ENCODE measurements around the gene CPA4. TPM values are rescaled to one million over a fixed set of nuclear protein-coding genes. Genes with fewer than 3 reads are reported as not detected.
"Not testable (repeated sequence)": the region's sequence is repeated elsewhere in the genome, so short reads cannot be mapped to it uniquely, and the experiment has no call there.

Gene CPA4, protein sequence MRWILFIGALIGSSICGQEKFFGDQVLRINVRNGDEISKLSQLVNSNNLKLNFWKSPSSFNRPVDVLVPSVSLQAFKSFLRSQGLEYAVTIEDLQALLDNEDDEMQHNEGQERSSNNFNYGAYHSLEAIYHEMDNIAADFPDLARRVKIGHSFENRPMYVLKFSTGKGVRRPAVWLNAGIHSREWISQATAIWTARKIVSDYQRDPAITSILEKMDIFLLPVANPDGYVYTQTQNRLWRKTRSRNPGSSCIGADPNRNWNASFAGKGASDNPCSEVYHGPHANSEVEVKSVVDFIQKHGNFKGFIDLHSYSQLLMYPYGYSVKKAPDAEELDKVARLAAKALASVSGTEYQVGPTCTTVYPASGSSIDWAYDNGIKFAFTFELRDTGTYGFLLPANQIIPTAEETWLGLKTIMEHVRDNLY
- 85.6 and 98.8 TPM in 2 replicates for total RNA-seq (2014; rRNA removed; shearing (Covaris generic))

GRCh38 chr7:130292682-130293257 lies at the start of gene CPA4:
CPA4 (plus strand) TSS chr7:130293161; CDS start chr7:130293181, 20 bp downstream.
- DNase-seq (ENCODE audit: low read depth) = peak; percentile 99

- peak; percentile 16 for DNase-seq (ENCODE audit: low read depth)
These were observed 49.5 kb upstream of the CPA4 start for GRCh38 chr7:130243486-130243885.

- not testable (repeated sequence) for DNase-seq (ENCODE audit: low read depth)
These were observed 46.5 kb upstream of the CPA4 start for GRCh38 chr7:130246491-130246890.

GRCh38 chr7:130248842-130249241 lies 44.1 kb upstream of the CPA4 start:
- not testable (repeated sequence) for DNase-seq (ENCODE audit: low read depth)

GRCh38 chr7:130249626-130250025 lies 43.3 kb upstream of the CPA4 start:
- not testable (repeated sequence) for DNase-seq (ENCODE audit: low read depth)

DNA sequence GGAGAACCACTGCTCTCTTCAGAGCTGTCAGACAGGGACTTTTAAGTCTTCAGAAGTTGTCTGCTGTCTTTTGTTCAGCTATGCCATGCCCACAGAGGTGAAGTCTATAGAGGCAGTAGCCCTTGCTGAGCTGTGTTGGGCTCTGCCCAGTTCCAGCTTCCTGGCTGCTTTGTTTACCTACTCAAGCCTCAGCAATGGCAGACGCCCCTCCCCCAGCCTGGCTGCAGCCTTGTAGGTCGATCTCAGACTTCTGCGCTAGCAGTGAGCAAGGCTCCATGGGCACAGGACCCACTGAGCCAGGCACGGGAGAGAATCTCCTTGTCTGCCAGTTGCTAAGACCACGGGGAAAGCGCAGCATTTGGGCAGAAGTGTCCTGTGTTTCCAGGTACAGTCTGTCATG lies 38.4 kb upstream of the CPA4 start:
- DNase-seq (ENCODE audit: low read depth) = no peak

DNA sequence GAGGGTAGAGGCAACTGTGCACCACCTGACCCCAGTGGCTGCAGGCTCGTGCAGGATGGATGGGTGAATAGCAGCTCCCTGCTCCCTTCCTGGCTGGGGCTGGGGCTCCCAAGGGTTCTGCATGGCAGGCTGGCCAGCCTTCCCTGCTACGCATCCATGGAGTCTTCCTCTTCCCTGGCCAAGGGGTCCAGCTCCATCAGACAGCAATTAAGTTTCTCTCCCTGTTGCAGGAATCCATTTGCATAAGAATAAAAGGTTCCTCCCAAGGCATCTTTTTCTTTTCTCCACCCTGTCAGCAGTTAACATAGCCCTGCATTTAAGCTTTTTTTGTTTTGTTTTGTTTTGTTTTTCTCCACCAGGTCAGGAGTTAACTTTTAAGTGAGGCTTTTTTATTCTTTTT lies 36.3 kb upstream of the CPA4 start:
- DNase-seq (ENCODE audit: low read depth) = no peak

GRCh38 chr7:130258494-130259078 lies 34.4 kb upstream of the CPA4 start:
- DNase-seq (ENCODE audit: low read depth) = no peak

- DNase-seq (ENCODE audit: low read depth) = no peak
These were observed 30.5 kb upstream of the CPA4 start for GRCh38 chr7:130262448-130262847.

GRCh38 chr7:130263130-130263529 lies 29.8 kb upstream of the CPA4 start:
- no peak for DNase-seq (ENCODE audit: low read depth)

GRCh38 chr7:130266258-130266960 lies 26.6 kb upstream of the CPA4 start, which contains the start of gene CPA2:
CPA2 (plus strand) TSS chr7:130266863; CDS start chr7:130266882, 19 bp downstream.
- no peak for DNase-seq (ENCODE audit: low read depth)

DNA sequence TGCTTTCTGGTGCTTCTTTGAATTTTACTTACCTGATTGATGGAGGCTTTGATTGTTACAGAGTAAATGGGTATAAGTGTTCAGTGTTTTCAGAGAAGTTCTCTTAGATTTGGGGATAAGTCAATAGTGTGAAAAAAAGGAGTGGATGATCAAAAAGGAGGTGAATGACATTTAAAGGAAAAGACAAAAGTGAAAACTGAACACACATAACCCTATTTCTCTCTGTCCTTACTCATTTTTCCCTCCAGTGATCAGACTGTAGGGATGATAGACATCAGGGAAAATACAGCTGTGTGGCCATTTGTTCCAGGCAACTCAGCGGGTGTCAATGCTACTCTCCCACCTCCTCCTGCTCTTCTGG lies 26.0 kb upstream of the CPA4 start:
- no peak for DNase-seq (ENCODE audit: low read depth)

- DNase-seq (ENCODE audit: low read depth) = no peak
These were observed 24.3 kb upstream of the CPA4 start for GRCh38 chr7:130268463-130269317.

DNA sequence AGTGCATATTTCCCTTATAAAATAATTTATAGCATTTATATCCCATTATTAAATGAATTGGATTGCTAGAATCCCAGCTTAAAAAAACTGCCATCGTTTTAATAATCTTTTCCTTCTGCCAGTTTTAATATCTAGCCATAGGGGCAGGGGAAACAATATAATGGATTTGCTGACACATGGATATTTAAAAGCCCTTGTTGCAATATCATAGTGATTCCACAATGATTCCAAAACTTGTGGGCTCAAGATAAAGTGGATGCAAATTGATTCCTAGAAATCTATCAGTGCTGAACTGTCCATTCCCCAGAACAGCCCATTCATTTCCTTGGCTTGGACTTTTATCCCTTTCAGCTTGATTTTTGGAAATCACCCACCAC lies 23.7 kb upstream of the CPA4 start:
- no peak for DNase-seq (ENCODE audit: low read depth)

DNA sequence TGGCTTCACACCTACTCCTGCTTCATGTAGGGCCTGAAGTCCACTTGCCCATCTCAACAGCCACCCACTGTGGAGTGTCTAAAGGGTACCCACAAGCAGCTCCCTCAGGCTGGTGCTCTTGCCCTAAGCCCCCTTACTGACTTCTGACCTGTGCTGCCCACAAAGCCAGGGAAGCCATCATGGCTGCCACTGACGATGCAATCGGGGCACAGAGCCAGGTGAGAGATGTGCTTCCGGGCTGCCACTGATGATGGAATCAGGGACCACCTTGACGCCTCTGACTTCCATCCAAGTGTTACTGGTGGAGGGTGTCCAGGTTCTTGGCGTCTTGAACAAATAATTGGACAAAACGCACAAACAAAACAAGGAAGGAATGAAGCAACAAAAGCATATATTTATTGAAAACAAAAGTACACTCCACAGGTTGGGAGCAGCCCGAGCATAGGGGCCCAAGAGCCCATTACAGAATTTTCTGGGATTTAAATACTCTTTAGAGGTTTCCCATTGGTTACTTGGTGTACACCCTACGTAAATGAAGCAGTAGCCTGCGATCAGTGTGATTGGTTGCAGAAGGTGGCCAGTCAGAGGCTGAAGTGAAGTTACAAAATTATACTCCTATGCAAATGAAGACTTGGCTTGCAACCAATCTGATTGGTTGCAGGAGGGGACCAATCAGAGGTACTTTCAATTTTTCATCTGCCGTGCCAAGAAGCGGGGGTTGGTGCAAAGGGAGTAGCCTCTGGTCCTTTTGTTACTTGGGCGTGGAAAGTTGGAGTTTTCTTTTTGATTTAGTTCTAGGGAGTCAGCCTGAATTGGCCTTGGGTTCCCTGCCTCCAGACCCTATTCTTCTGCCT lies 21.8 kb upstream of the CPA4 start:
- no peak for DNase-seq (ENCODE audit: low read depth)

GRCh38 chr7:130272381-130273080 lies 20.4 kb upstream of the CPA4 start:
- no peak for DNase-seq (ENCODE audit: low read depth)

DNA sequence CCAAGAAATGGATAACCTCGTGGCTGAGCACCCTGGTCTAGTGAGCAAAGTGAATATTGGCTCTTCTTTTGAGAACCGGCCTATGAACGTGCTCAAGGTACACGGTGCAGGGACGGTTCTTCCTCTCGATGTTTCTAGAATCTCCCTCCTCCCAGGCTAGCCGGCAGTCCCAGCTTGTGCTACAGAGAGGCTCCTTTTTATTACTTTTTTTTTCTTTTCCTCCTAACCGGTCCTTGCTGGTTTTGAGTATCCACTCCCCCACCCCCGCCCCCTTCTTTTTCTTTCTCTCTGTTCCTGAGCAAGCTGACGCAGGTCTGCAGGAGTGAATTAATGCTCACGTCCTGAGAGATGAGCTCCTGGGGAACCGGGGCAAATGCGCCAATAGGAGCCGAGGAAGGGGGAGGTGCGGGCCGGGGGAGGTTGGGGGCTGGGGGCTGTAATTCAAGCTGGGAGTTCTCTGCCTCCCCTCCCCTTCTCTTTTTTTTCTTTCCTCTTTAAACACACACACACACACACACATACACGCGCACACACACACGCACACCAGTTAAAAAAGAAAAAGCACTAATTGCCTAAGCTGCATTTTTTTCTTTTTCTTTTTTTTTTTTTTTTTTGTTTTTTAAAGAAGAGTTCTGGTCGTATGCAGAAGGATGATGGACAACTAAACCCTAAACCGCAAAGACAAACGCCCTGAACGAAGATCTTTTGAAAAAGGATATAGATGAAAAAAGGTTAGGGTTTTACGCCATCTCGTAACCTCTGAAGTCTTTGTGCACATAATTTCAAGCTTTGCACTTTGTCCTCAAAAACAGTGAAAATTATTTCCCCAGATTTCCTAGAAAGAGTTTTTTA lies 19.7 kb upstream of the CPA4 start:
- no peak for DNase-seq (ENCODE audit: low read depth)

DNA sequence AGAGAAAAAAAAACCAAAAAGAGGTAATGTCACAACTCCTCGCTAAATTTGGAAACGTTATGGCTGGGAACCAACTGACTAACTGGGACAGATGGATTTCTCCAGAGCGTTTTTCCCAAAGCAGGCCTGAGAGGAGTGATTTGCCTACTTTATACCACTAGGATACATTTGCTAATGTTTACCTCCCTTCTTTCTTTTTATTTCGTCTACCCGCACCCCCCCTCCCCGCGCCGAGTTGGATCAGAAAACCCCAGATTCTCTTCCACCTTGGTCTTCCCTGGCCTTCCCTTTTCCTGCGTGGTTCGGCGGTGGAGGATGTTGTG lies 19.1 kb upstream of the CPA4 start:
- DNase-seq (ENCODE audit: low read depth) = no peak

DNA sequence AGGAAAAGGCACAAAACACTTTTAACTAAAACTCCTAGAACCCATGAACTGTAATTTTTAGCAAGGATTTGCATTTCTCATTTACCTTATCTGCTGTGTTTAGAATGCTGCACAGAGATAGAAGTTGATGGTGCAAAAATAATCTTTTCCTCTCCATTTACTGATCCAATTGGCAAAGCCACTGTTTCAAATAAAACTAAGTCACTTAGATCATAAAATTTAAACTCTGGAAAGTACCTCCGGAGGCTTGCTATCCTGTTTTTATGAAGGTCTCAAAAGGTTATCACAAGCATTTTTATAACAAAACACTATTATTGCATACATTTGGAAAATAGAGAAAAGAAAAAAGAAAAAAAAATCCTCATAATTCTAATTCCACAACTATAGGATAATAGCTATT lies 18.7 kb upstream of the CPA4 start:
- no peak for DNase-seq (ENCODE audit: low read depth)

Measured in Daoy (cell line).